HFF-Myc (cell line): ENCODE data around the gene CCNB2.
"Not testable (repeated sequence)": the region's sequence is repeated elsewhere in the genome, so short reads cannot be mapped to it uniquely, and the experiment has no call there.

Source experiments
- DNase-seq: peaks from one replicate; pipeline ENCODE4 v3.0.0-alpha.2; 2011; ENCODE audit warnings: low read depth; ENCODE audit errors: extremely low read depth
- H3K4me3 ChIP-seq: replicated peaks from 2 replicates; pipeline ENCODE4 v1.5.1; 2011; ENCODE audit warnings: low read depth, mild to moderate bottlenecking, control low read depth, low read length
- TF ChIP-seq, protein P1 (sequence below): IDR thresholded peaks from 2 replicates; pipeline ENCODE4 v1.5.1; 2012; ENCODE audit warnings: mild to moderate bottlenecking, low read depth, low read length, control low read depth; ENCODE audit errors: missing control alignments

CCNB2 gene

GRCh38 chr15:59159210-59159609 lies 54.3 kb downstream of the CCNB2 start:
- DNase-seq = no peak
- TF ChIP-seq, protein P1, sequence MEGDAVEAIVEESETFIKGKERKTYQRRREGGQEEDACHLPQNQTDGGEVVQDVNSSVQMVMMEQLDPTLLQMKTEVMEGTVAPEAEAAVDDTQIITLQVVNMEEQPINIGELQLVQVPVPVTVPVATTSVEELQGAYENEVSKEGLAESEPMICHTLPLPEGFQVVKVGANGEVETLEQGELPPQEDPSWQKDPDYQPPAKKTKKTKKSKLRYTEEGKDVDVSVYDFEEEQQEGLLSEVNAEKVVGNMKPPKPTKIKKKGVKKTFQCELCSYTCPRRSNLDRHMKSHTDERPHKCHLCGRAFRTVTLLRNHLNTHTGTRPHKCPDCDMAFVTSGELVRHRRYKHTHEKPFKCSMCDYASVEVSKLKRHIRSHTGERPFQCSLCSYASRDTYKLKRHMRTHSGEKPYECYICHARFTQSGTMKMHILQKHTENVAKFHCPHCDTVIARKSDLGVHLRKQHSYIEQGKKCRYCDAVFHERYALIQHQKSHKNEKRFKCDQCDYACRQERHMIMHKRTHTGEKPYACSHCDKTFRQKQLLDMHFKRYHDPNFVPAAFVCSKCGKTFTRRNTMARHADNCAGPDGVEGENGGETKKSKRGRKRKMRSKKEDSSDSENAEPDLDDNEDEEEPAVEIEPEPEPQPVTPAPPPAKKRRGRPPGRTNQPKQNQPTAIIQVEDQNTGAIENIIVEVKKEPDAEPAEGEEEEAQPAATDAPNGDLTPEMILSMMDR = no peak
- no peak overlapping the region for H3K4me3 ChIP-seq

DNA sequence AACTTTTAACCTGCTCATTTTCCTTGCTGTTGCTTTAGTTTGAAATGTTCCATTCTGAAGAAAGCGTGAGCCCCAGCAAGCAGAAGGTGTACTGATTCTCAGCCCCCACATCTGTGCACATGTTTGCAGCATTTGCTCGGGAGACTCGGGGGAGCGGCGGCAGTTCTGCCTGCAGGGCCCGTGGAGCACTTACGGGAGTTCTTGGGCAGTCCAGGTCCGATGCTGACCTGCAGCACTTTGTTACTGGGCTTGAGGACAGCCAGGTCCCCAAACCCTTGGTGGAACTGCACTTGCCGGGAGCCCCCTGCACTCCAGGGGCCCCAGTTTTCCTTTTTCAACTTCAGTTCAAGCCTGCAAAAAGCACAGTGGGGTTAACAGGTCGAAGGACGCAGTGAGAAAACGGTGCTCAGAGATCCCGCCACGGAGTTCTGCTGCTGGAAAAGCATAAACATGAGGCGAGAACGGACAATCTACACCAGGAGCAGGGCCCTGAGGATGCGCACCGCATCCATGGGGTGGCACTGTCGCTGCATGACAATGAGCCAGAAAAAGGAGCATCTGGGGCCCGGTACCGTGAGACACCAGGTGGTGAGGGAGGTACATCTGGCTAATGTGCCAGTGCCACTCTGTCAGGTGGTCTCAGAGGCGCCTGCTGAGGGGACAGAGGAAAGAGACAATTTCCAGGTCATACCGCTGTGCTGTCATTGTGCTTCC lies 56.1 kb downstream of the CCNB2 start:
- no peak overlapping the region for H3K4me3 ChIP-seq
- no peak for DNase-seq
- TF ChIP-seq, protein P1 = peak; percentile 69

DNA sequence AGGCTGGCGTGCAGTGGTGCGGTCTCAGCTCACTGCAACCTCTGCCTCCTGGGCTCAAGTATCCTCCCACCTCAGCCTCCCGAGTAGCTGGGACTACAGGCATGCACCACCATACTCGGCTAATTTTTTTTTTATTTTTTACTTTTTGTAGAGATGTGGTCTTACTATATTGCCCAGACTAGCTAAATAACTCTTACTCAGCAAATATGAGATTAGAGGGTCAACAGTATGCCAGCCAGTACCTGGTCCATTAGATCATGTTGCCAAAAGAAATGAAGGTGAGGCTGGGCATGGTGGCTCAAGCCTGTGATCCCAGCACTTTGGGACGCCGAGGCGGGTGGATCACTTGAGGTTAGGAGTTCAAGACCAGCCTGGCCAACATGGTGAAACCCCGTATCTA lies 57.1 kb downstream of the CCNB2 start:
- not testable (repeated sequence) for H3K4me3 ChIP-seq, DNase-seq

- no peak for DNase-seq
Measured at GRCh38 chr15:59165726-59166125, 60.8 kb downstream of the CCNB2 start.

DNA sequence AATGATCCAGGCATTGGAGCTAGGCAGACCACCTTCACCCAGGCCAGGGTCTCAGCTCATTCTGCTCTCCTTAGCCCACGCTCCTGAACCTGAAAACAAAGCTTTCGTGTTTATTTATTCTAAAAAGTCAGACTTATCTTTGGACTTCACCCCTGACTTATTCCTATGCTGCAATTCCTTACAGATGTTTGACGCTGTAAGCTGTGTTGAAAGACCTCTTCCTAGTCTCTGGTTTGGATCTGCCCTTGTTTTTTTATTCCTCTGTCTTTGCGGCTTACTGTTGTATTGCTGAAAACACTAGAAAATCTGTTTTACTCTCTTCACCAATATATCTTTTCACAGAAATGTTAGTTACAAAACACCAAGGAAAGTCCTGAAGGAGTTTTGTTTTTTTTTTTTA lies 61.2 kb downstream of the CCNB2 start:
- TF ChIP-seq, protein P1 = no peak
- no peak overlapping the region for H3K4me3 ChIP-seq
- DNase-seq = no peak

More at GRCh38 chr15:59165726-59166125, 60.8 kb downstream of the CCNB2 start:
- no peak overlapping the region for H3K4me3 ChIP-seq
- TF ChIP-seq, protein P1 = no peak

DNA sequence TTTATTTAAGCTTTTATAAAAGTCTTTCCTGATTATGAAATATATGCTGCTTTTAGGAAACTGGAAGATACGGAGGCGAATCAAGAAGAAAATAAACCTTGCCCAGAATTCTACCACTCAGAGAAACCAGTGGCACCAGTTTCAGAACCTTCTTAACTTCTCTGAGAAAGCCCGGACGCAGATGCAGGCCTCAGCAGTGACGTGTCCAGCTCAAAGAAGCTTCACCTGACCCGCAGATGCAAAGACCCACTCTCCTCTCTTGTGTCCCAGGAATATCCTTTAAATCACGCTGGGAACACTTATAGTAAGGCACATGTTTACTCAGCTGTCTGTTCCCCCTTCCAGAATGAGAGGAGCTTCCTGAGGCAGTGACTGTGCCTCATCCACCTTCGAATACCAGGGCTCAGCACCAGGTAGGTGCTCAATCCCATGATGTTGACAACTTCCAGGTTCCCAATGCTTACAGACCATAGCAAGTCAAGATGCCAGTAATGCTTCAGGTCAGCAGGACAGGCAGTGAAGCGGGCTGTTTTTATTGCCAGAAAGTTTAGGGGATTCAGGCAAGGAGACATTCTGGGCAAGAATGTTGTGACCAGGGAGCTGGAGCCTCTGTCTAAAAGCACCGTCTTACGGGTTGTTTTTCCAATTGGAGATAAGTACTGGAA lies 61.8 kb downstream of the CCNB2 start:
- H3K4me3 ChIP-seq = no peak overlapping the region
- DNase-seq = no peak
- TF ChIP-seq, protein P1 = no peak

- TF ChIP-seq, protein P1 = no peak
- no peak overlapping the region for H3K4me3 ChIP-seq
- DNase-seq = no peak
Measured at GRCh38 chr15:59168536-59168935, 63.6 kb downstream of the CCNB2 start.
